Natural killer cell (primary cell): Measurements from ENCODE around the gene TBCD. TPM values are rescaled to one million over a fixed set of nuclear protein-coding genes. Genes with fewer than 3 reads are reported as not detected.
A peak's percentile ranks its signal among the peaks of the same experiment; 100 is the strongest.

ENCODE experiments used
- ATAC-seq, 3 donors: fragments of 150-1000 bp in 2 of 3; fragments of 200-7000 bp in 1 of 3; cut with Tn5 transposase; 1 replicate in 1 of 3; 2 replicates in 2 of 3; pipeline ENCODE4 v1.10.0; 2021; ENCODE audit warnings: mild to moderate bottlenecking in 2 of 3, moderate library complexity in 2 of 3
- DNase-seq, 2 donors: peaks; one replicate each; pipeline versions ENCODE4 v3.0.0 to v3.0.0-alpha.2; 2013 to 2021; ENCODE audit warnings: mixed read lengths in 1 of 2
- H3K27ac ChIP-seq: one replicate; pipeline ENCODE4 v1.5.1; 2013; ENCODE audit warnings: mild to moderate bottlenecking, low read length
- H3K27me3 ChIP-seq: one replicate; pipeline ENCODE4 v1.6.1; 2013; ENCODE audit warnings: low read length; ENCODE audit not compliant: control insufficient read depth, insufficient read depth
- H3K36me3 ChIP-seq: one replicate; pipeline ENCODE4 v1.6.1; 2013; ENCODE audit warnings: low read length; ENCODE audit not compliant: control insufficient read depth, insufficient read depth
- H3K4me1 ChIP-seq: one replicate; pipeline ENCODE4 v1.6.1; 2013; ENCODE audit warnings: low read length; ENCODE audit not compliant: control insufficient read depth, insufficient read depth
- H3K4me3 ChIP-seq: one replicate; pipeline ENCODE4 v1.5.1; 2013; ENCODE audit warnings: low read length
- H3K9me3 ChIP-seq: one replicate; pipeline ENCODE4 v1.6.1; 2013; ENCODE audit warnings: low read length; ENCODE audit not compliant: control insufficient read depth, insufficient read depth
- H3K27ac Mint-ChIP-seq, 2 donors: one replicate each; pipeline ENCODE4 v1.8.0; 2022; ENCODE audit warnings: mild to moderate bottlenecking in 2 of 2, mixed read lengths in 2 of 2, moderate library complexity in 1 of 2
- H3K27me3 Mint-ChIP-seq, 2 donors: one replicate each; pipeline ENCODE4 v1.8.0; 2022; ENCODE audit warnings: low read depth in 2 of 2, mixed read lengths in 2 of 2
- H3K36me3 Mint-ChIP-seq: one replicate; pipeline ENCODE4 v1.8.0; 2022; ENCODE audit warnings: mixed read lengths
- H3K4me1 Mint-ChIP-seq, 2 donors: one replicate each; pipeline ENCODE4 v1.8.0; 2022; ENCODE audit warnings: mixed read lengths in 2 of 2
- H3K4me3 Mint-ChIP-seq: one replicate; pipeline ENCODE4 v1.8.0; 2022; ENCODE audit warnings: mild to moderate bottlenecking, moderate library complexity, mixed read lengths
- H3K9me3 Mint-ChIP-seq, 2 donors: one replicate each; pipeline ENCODE4 v1.8.0; 2022; ENCODE audit warnings: mixed read lengths in 2 of 2
- WGBS: methylation state at CpG from one replicate; pipeline ENCODE4 v1.1.7; 2013; ENCODE audit warnings: missing lambda C conversion rate; ENCODE audit not compliant: insufficient coverage; 5-methylcytosine and 5-hydroxymethylcytosine counted together
- intact Hi-C: fragments of 100-400 bp; cut with micrococcal nuclease; formaldehyde crosslinking; loops from one replicate; pipeline ENCODE4 v1.14.2; 2022
- total RNA-seq, 4 donors: library from RNA; stranded (reverse); fragments of 120-200 nt in 1 of 4; gene quantifications; one replicate each; pipeline versions ENCODE4 v1.2.3 to v1.2.4, GENCODE V29; 2013 to 2022
- TF ChIP-seq, protein P1 (sequence below): fragments of 200-600 bp; IDR thresholded peaks from one replicate; pipeline ENCODE4 v1.8.0; 2022; ENCODE audit warnings: antibody characterized with exemption

TBCD gene
- total RNA-seq, 3 donors from 2014 or later (not counting 1 experiment from before 2014, with no cell fraction given): 92.0 to 149 (median 132) TPM

DNA sequence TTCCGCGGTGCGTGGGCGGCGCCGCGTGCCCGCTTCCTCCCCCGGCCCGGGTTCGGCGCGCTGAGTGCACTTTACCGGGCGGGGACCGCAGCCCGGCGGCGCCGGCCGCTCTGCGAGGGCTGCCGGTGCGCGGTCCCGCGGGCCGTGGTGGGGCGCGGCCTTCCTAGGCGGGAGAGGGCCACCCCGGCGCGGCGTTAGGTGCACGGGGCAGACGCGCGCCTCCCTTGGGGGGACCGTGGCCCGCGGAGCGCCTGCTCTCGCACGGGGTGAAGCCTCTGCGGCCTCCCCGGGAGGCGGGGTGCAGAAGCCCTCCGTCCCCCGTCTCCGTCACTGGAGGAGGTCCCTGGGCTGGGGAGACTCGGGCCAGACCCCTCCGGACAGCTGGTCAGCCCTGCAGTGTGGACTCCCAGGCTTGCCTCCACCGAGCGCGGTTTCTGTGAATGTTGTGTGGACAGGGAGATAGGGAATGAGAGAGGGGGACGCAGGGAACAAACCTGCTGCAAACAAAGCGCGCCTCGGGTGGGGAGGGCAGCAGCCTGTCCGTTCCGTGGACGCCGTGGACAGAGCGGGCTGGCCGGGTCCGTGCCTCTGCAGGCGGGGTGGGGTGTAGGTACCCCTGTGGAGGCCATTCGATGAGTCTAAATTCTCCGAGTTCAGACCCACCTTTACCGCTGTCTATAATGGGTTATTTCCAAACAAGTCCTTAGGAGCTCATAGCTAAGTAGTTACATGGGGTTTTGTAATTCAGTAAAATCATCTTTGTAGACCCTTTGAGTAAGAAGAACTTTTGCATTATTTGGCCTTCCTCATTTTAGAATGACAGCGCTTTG is 721 bp downstream of the TBCD start:
- Histone ChIP-seq H3K36me3 (peaks cover 2% of the 10 kb centered on the region), H3K27ac (no peak overlapping the region), H3K4me3 (peak overlapping the region; percentile 71), H3K9me3 (no peaks in the 10 kb centered on the region), H3K4me1 (peaks cover 19% of the 10 kb centered on the region), H3K27me3 (no peaks in the 10 kb centered on the region)
- ATAC-seq (peak; percentile 4 to 33 (median 13)), DNase-seq (no peak)
- H3K4me1 Mint-ChIP-seq: peaks cover 0 to 23% of the 10 kb centered on the region in 2 donors
- WGBS: 3% methylated on average over 72 of the region's 72 CpGs
- no peaks in the 10 kb centered on the region for H3K36me3 Mint-ChIP-seq
- peak overlapping the region; percentile 82 for H3K4me3 Mint-ChIP-seq
- peak overlapping the region in 1 of 2 donors; percentile 51 for H3K27ac Mint-ChIP-seq
- no peaks in the 10 kb centered on the region for H3K9me3 Mint-ChIP-seq
- H3K27me3 Mint-ChIP-seq: no peaks in the 10 kb centered on the region
- intact Hi-C loops: no loop called here
- TF ChIP-seq, protein P1, sequence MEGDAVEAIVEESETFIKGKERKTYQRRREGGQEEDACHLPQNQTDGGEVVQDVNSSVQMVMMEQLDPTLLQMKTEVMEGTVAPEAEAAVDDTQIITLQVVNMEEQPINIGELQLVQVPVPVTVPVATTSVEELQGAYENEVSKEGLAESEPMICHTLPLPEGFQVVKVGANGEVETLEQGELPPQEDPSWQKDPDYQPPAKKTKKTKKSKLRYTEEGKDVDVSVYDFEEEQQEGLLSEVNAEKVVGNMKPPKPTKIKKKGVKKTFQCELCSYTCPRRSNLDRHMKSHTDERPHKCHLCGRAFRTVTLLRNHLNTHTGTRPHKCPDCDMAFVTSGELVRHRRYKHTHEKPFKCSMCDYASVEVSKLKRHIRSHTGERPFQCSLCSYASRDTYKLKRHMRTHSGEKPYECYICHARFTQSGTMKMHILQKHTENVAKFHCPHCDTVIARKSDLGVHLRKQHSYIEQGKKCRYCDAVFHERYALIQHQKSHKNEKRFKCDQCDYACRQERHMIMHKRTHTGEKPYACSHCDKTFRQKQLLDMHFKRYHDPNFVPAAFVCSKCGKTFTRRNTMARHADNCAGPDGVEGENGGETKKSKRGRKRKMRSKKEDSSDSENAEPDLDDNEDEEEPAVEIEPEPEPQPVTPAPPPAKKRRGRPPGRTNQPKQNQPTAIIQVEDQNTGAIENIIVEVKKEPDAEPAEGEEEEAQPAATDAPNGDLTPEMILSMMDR: no peak

DNA sequence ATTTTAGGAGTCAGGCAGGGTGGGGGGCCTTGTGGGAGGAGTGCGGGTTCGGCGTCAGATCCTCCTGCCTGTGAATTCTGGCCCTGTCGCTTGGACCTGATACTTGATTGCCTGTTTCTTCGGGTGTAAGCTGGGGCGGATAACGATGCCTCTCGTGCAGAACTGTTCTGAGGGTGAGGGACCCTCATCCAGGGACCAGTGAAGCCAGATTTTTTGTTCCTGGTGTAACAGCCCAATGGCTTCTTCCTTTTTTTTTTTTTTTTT is 1.3 kb downstream of the TBCD start:
- no peak overlapping the region for H3K27ac Mint-ChIP-seq
- no peaks in the 10 kb centered on the region for H3K9me3 Mint-ChIP-seq
- no peaks in the 10 kb centered on the region for H3K9me3 ChIP-seq
- H3K36me3 ChIP-seq: peaks cover 2% of the 10 kb centered on the region
- H3K4me3 Mint-ChIP-seq: peak overlapping the region; percentile 82
- TF ChIP-seq, protein P1: no peak
- no peaks in the 10 kb centered on the region for H3K27me3 Mint-ChIP-seq
- intact Hi-C loops: no loop called here
- ATAC-seq: no peak
- no peaks in the 10 kb centered on the region for H3K36me3 Mint-ChIP-seq
- H3K4me1 ChIP-seq: peaks cover 19% of the 10 kb centered on the region
- H3K4me3 ChIP-seq: no peak overlapping the region
- H3K4me1 Mint-ChIP-seq: peaks cover 0 to 23% of the 10 kb centered on the region in 2 donors
- H3K27me3 ChIP-seq: no peaks in the 10 kb centered on the region
- 78% methylated on average over 8 of the region's 8 CpGs for WGBS
- H3K27ac ChIP-seq: no peak overlapping the region
- no peak for DNase-seq

DNA sequence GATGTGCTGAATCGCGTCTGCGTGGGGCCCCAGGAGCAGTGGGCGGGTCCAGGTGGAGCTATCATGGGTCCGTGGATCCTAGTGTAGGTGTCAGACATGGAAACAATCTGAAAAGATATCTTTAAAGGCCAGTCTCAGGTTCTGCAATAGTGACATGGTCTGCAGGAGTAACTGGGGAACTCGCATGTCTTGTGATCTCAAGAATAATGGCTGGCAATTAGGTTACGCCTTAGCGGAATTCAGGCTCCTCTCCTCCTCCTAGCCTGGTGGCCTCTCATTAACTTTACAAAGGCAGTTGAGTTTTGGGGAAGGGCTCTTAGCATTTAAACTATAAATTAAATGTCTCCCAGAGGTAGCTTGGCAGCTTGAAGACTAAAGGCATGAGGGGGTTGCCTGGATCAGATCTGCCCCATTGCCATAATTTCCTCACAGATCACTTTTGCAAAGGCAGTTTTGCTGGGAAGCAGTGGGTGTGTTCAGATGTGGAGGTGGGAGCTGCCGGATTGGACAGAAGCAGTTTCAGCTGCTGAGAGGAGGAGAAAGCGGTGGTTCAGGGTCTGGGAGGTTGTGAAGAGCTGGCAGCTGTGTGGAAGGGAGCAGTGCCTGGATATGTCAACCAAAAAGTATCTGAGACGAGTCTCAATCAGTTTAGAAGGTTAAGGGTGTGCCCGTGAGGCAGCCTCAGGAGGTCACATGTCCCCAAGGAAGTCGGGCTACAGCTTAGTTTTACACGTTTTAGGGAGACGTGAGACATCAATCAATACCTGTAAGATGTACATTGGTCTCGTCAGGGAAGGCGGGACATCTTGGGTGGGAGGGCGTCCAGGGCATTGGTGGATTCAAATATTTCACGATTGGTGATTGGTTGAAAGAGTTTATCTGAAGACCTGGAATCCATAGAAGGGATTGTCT is 2.7 kb downstream of the TBCD start:
- TF ChIP-seq, protein P1: no peak
- no peak overlapping the region for H3K27ac ChIP-seq
- H3K27ac Mint-ChIP-seq: no peak overlapping the region
- WGBS: 91% methylated on average over 17 of the region's 19 CpGs
- no peaks in the 10 kb centered on the region for H3K9me3 ChIP-seq
- no peaks in the 10 kb centered on the region for H3K36me3 Mint-ChIP-seq
- peaks cover 19% of the 10 kb centered on the region for H3K4me1 ChIP-seq
- intact Hi-C loops: no loop called here
- H3K9me3 Mint-ChIP-seq: no peaks in the 10 kb centered on the region
- H3K27me3 ChIP-seq: no peaks in the 10 kb centered on the region
- DNase-seq (peak in 1 of 2 donors; percentile 21), ATAC-seq (no peak)
- no peaks in the 10 kb centered on the region for H3K27me3 Mint-ChIP-seq
- H3K4me3 ChIP-seq: no peak overlapping the region
- H3K4me3 Mint-ChIP-seq: peak overlapping the region; percentile 37
- H3K36me3 ChIP-seq: peaks cover 2% of the 10 kb centered on the region
- H3K4me1 Mint-ChIP-seq: peaks cover 0 to 23% of the 10 kb centered on the region in 2 donors
